Measurements from ENCODE around the gene GHR. TPM values are rescaled to one million over a fixed set of nuclear protein-coding genes. Genes with fewer than 3 reads are reported as not detected.

Gene GHR
- total RNA-seq, 1 donor: 4.3 TPM

DNA sequence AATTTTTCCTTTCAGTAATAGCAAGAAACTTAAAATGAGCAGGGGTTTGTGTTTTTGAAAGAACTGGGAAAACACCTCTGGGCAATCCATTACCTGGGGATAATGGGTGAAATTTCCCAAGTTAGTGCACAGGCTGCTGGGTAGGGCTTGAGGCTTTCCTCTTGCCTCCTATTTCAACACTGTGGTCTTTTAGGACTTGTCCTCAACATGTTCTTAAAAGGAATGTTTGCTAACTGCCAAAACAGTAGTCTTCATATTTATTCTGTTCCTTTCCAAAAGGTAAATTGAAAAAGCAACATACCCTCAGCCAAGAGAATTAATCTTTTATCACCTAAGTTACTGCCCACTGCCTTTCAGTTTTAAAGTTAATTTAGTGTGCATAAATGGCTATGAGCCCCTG lies 175.1 kb downstream of the GHR start:
- H3K4me3 ChIP-seq (ENCODE audit: low read depth, low read length): no peak overlapping the region
- TF ChIP-seq, protein P1, sequence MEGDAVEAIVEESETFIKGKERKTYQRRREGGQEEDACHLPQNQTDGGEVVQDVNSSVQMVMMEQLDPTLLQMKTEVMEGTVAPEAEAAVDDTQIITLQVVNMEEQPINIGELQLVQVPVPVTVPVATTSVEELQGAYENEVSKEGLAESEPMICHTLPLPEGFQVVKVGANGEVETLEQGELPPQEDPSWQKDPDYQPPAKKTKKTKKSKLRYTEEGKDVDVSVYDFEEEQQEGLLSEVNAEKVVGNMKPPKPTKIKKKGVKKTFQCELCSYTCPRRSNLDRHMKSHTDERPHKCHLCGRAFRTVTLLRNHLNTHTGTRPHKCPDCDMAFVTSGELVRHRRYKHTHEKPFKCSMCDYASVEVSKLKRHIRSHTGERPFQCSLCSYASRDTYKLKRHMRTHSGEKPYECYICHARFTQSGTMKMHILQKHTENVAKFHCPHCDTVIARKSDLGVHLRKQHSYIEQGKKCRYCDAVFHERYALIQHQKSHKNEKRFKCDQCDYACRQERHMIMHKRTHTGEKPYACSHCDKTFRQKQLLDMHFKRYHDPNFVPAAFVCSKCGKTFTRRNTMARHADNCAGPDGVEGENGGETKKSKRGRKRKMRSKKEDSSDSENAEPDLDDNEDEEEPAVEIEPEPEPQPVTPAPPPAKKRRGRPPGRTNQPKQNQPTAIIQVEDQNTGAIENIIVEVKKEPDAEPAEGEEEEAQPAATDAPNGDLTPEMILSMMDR (IDR thresholded peaks at IDR 0.05; ENCODE audit: insufficient read depth, low read length): no peak
- DNase-seq (ENCODE audit: low read depth): no peak

DNA sequence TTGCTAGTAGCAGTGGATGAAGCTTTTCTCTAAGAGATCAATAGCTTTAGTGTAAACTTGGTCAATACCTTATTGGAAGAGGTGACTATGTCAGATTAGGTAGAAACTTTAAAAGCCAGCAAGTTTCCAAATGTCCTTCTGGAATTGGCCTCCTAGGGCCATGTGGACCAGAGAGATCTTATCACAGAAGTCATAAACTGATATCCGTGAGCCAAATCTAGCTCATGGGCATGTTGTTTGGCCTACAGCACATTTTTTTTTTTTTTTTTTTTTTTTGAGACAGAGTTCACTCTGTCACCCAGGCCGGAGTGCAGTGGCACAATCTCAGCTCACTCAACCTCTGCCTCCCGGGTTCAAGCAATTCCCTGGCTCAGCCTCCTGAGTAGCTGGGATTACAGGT lies 175.9 kb downstream of the GHR start:
- H3K4me3 ChIP-seq (ENCODE audit: low read depth, low read length): no peak overlapping the region
- no peak for DNase-seq (ENCODE audit: low read depth)
- TF ChIP-seq, protein P1 (IDR thresholded peaks at IDR 0.05; ENCODE audit: insufficient read depth, low read length): no peak

DNA sequence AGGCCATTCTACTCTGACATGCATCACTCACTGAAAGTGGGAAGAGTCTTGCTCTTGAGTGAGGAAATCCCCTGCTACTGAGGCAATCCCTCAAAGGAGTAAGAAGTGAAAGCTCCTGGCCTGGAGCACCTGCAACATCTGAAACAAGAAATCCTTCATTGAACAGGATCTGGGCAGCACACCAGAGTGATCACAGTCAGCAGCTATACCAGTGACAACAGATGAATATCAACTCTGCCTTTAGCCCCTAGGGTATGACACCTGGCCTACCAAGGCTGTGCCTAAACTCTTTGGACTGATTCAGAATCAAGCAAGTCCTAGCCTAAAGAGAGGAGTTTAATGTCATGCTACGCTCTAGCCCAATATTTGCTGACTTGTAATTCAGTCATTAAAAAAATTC lies 177.2 kb downstream of the GHR start:
- DNase-seq (ENCODE audit: low read depth): no peak
- TF ChIP-seq, protein P1 (IDR thresholded peaks at IDR 0.05; ENCODE audit: insufficient read depth, low read length): no peak
- H3K4me3 ChIP-seq (ENCODE audit: low read depth, low read length): no peak overlapping the region

DNA sequence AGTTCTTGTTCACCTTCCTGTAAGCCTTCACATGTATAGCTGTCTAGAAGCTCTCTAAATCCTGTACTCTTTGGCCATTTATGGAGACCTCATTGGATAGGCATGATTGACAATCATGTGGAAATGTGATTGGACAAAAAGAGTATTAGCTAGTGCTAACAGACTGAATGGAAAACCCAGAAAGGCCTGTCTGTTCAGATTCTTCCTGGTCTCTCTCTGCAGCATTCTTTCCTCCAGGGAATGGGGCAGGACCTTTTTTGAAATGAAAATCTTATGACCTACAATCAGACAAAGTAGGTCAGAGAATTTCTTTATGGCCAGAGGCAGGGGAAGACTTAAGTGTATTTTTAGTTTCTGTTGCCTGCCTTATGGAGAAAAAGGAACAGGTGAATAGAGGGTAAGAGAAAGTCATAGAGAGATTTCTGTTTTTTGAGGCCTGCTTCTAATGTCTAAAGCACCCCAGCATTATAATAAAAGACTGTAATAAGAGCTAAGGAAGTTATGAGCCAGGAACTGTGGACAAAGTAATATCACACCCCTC lies 181.0 kb downstream of the GHR start:
- no peak overlapping the region for H3K4me3 ChIP-seq (ENCODE audit: low read depth, low read length)
- TF ChIP-seq, protein P1 (IDR thresholded peaks at IDR 0.05; ENCODE audit: insufficient read depth, low read length): no peak
- no peak for DNase-seq (ENCODE audit: low read depth)

DNA sequence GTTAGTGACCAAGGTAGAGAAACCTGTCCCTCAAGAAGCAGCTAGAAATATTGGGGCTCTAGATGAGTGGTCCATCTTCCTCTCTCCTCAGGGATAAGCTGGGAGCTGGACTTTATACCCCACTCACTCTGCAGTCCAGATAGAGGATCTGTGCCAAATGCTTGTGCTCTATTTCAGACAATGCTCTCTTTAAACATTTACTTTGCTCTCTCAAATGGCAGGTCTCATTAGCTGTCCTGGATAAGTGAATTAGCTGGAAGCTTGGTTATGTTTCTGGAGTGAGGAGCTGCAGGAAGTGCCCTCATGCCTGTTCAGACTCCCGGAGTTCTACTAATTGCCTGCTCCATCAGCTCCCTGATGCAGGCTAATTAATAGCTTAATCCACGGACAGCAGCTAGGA lies 182.3 kb downstream of the GHR start:
- no peak overlapping the region for H3K4me3 ChIP-seq (ENCODE audit: low read depth, low read length)

DNA sequence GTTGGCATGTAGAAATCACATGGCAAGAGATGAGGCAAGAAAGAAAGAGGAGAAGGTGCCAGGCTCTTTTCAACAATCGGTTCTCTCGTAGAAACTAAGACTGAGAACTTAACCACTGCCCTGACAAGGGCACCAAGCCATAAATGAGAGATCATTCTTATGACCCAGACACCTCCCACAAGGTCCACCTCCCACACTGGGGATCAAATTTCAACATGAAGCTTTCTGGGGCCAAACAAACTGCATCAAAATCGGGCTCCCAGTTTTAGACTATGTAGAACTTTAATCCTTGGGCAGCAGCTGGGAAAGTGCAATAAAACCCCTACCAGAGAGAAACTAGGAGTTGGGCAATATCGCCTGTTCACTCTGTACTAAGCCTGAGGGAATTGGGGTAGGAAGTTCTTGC lies 183.2 kb downstream of the GHR start:
- H3K4me3 ChIP-seq (ENCODE audit: low read depth, low read length): no peak overlapping the region
- no peak for DNase-seq (ENCODE audit: low read depth)
- TF ChIP-seq, protein P1 (IDR thresholded peaks at IDR 0.05; ENCODE audit: insufficient read depth, low read length): no peak

More for the DNA sequence above, 182.3 kb downstream of the GHR start:
- DNase-seq (ENCODE audit: low read depth): no peak
- TF ChIP-seq, protein P1 (IDR thresholded peaks at IDR 0.05; ENCODE audit: insufficient read depth, low read length): no peak

DNA sequence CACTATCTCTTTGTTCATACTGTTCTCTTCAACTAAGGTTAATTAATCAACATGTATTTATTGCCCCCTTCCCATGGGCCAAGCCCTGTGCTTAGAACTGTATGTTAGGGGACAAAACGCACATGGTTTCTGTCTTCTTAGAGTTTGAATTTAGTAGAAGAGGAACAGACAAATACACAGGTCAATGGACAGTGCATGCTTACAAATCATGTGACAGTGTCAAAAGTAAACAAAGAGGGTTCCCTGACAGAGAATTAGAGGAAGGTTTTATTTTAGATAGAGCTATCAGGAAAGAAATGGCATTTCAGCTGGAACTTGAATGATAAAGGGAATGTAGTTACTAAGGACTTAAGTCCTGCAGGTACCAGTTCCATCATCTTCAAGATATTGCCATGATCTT lies 188.2 kb downstream of the GHR start:
- H3K4me3 ChIP-seq (ENCODE audit: low read depth, low read length): no peak overlapping the region
- no peak for DNase-seq (ENCODE audit: low read depth)
- TF ChIP-seq, protein P1 (IDR thresholded peaks at IDR 0.05; ENCODE audit: insufficient read depth, low read length): no peak

Measured in fibroblast of the aortic adventitia (primary cell).